ENCODE measurements around the gene WNT5A.

The WNT5A gene

GRCh38 chr3:55446850-55447249 is 40.3 kb downstream of the WNT5A start:
- no peak for DNase-seq (ENCODE audit: low read depth)

DNA sequence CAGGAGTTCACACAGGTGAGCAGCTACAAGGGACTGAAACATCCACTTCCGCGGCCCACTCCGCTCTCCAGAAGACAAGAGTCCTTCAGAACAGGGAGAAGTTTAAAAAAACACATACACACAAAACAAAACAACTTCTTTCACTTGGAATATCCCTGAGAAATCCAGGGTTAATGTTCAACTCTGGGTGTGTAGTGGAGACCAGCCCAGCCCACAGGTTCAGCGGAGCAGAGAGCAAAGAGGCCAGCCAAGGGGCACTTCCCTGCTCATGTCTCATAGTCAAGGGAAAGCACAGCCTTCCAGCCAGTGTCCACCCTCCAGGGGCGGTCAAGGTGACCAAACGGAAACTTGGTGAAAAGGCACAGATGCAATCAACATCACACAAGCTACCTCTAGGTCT is 41.6 kb downstream of the WNT5A start:
- DNase-seq (ENCODE audit: low read depth) = no peak

DNA sequence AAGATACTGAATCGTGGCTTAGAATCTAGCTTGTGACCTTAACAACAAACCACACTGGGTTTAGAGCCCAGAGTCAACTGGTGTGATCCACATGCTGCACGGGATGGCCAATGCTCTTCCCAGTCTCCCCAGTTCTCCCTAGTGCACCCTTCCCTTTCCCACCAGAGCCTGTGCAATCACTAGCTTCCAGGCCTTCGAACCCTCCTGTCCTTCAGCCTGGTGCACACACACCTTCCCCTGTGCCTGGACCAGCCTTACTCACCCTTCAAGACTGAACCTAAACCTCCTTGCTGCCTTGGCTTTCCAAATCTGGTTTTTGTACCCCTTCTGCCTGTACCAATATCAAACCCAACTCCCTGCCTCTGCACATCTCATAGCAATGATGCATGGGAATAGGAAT is 43.8 kb downstream of the WNT5A start:
- no peak for DNase-seq (ENCODE audit: low read depth)

GRCh38 chr3:55442861-55443260 is 44.2 kb downstream of the WNT5A start:
- DNase-seq (ENCODE audit: low read depth) = no peak

- no peak for DNase-seq (ENCODE audit: low read depth)
Measured at GRCh38 chr3:55441499-55441898, 45.6 kb downstream of the WNT5A start.

DNA sequence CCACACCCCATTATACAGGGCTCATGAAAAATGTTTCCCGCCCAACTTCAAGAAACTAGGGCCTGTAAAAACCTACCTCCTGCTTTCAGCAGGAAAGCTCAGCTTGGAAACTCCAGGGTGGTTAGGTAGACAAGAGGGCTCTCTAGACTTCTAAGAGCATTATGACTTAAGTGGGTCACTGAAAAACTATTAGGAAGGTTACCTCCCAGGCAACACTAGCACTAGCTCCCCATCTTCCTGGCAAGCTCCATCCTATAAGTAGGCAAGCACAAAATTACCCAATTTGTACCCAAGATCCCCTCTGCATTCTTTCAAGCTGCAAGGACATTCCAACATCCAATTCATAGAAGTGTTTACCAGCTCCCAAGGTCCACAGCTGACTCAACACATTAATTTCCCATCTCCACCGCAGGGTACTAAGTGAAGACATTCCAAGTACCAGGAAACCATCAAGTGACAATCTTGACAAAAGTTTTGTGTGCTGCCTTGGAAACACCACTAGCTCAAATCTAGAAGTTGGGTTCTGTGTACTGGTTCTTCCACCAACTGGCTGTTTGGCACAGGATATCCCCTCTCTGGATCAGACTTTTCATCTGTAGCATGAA is 46.9 kb downstream of the WNT5A start:
- DNase-seq (ENCODE audit: low read depth) = no peak

DNA sequence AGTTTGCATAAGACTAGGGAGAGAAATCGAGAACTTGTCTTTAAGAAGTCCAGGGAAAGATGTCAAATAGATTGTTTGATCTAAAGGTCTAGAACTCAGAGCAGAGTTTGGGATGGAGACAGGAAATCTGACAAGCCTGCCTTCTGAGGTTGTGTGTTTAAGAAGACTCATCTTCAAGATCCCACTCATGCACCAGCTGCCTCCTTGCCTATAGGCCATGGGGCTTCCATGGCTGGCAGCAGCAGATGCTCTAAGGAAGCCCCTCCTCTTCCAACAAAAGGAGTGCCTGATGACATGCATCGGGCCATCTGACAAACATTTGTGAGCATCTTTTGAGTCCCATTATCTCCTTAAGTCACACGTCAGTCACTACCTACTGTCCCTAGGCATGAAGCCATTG is 47.4 kb downstream of the WNT5A start:
- DNase-seq (ENCODE audit: low read depth) = no peak

DNA sequence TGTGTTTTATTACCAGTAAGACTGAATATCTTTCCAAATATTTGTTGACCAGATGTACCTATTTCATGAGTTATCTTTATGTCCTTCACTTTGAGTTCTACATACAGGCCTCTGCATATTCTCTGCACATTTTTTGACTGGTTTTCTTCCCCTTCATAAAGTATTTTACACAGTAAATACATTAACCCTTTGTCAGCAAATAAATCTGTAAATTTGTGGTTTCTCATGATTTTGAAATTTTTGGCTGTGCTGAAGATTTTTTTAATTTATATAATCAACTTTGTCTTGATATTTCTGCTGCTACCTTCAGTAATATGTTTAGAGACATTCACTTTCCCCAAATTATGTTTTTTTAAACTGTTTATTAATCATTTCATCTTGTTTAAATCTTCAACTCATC is 50.5 kb downstream of the WNT5A start:
- no peak for DNase-seq (ENCODE audit: low read depth)

- no peak for DNase-seq (ENCODE audit: low read depth)
Measured at GRCh38 chr3:55435491-55435890, 51.6 kb downstream of the WNT5A start.

DNA sequence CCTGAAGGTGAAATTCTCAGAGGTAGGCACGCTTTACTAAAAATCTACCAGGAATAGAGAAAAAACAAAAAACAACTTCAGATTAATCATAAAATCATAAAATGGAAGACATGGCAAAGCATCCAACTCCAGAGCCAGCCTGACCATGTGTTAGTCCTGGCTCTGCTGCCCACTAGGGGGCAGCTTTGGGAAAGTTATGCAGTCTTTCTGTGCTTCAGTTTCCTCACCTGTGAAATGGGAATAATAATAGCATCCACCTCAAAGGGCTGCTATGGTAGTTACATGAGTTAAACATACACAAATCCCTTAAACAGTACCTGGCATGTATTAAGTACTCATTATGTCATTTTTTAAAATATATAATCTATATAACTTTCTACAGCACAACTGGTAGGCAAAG is 52.3 kb downstream of the WNT5A start:
- DNase-seq (ENCODE audit: low read depth) = no peak

DNA sequence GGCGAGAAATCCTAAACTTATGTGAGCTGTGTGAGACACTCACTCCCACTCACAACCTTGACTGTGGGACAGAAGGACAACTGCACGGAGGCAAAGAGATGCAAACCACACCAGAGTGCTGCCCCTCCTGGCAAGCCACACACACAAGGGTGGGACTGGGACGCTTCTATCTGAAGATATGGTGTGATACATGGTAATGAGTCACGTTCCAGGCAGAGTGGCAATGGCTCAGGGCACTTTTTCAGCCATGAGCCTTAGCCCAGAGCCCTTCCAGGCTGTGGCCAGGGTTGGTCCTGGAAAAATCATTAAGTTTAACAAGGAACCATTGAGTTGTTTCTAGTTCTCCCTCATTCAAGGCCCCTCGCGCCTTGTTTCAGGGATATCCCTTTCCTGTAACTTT is 56.1 kb downstream of the WNT5A start:
- no peak for DNase-seq (ENCODE audit: low read depth)

- no peak for DNase-seq (ENCODE audit: low read depth)
Measured at GRCh38 chr3:55427739-55428138, 59.4 kb downstream of the WNT5A start.

GRCh38 chr3:55426486-55426885 is 60.6 kb downstream of the WNT5A start:
- DNase-seq (ENCODE audit: low read depth) = no peak

DNA sequence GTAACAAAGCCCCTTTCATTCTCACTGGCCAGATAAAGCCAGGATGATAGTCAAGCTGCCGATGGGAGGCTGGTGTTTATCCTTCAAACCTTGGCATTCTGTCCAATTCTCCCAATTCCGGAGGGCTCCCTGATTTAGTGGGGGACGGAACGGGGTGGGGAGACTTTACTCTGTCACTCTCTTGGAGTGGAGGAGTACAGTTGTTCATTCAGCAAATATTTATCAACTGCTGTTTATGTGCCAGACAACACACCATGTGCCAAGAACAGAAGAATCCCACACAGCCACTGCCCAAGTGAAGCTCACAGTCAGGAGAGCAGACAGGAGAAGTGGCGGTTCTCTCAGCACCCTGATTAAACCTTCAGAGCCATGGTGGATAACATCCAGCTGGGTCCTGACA is 63.3 kb downstream of the WNT5A start:
- no peak for DNase-seq (ENCODE audit: low read depth)

DNA sequence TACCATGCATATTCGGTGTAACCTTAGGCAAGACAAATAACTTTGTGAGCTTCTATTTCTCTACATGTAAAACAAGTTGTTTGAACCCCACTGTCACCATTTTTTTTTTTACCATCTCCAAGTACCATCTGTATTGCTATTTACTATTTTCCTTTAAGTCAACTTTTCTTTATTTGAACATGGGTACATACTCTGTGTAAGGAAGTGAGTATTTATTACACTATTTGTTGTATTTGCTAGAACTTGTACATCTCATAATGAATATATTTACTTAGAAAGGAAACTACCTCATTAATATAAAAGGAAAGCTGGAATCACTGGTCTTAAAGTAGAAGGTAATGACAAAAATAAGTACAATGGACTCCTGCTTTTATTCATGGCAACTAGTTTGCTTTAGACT is 69.9 kb downstream of the WNT5A start:
- no peak for DNase-seq (ENCODE audit: low read depth)

GRCh38 chr3:55416331-55416821 is 70.7 kb downstream of the WNT5A start:
- no peak for DNase-seq (ENCODE audit: low read depth)
